Measurements from ENCODE around the gene CD86. TPM values are rescaled to one million over a fixed set of nuclear protein-coding genes. Genes with fewer than 3 reads are reported as not detected.

Gene CD86
- total RNA-seq, 1 donor from 2014 or later = 1.2 TPM

- ATAC-seq = peak; percentile 95
Measured at GRCh38 chr3:122092460-122093165, 37.5 kb downstream of the CD86 start.

DNA sequence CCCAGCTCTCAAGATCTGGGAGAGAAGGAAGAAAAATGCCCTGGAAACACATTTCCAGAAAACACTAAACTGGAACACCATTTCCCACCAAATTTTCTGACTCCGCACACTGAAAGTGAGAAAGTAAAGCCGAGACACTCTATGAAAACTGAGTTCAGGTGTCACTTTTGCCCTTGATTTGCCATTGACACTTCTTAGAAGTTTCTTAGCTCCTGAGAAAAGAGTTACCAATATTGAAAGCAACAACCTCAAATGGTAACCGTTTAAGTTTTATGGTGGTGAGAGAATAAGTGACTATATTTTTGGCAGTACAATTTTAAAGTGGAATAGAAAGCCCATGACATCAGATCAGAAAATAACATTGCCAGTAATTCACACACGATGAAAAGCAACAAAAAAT lies 39.0 kb downstream of the CD86 start:
- no peak for ATAC-seq

DNA sequence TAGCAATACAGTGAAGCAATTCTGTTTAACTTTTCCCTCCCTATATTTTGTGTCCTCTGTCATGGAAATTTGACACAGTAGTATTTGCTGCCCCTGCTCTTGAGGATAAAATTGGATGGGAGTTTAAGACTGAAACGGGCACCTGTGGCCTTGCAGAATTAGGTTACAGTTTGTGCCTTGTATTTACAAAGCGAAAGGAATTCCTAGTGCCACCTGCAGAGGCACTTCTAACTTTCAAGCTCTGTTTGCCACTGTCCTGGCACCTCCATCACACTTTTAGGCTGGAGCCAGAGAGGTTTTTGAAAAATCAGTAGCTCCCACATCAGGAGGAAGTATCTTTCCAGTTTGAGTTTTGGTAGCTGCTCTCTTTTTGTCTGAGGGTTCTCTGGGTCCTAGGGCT lies 39.5 kb downstream of the CD86 start:
- no peak for ATAC-seq

GRCh38 chr3:122097141-122097540 lies 42.0 kb downstream of the CD86 start:
- no peak for ATAC-seq

DNA sequence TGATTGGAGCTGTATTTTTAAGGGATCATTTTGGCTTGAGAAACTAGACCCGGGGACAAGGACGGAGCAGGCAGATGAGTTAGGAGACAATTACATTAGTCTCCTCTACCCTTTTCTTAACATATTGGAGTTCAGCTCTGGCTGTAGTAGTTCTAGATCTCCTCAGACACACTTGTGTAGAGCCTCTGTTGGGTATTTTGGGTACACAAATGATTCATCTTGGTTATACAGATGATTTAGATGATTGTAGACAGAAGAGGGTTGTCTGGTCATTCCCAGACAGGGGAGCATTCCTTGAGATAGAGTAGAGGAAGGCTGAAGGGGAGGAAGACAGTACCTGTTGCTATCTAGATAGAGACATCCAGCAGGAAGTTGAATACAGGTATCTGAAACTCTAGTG lies 43.4 kb downstream of the CD86 start:
- ATAC-seq = no peak

DNA sequence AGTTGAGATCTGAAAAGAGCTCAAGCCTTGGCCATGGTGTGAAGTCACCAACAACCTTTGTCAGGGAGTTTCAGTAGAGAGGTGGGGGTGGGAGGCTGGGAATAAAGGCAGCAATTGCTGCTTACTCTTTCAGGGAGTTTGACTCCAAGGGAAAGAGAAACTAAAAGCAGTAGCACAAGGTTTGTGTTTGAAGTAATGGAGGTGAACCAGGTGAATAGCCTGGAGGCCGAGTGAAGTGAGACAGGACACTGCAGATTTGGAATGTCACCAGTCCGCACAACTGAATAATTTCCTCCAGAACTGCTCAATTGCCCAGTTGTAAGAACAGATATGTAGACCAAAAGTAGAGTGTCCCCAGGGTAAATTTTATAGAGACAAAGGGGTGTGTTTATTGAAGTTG lies 44.1 kb downstream of the CD86 start:
- ATAC-seq = no peak

- no peak for ATAC-seq
Measured at GRCh38 chr3:122100083-122100482, 44.9 kb downstream of the CD86 start.

DNA sequence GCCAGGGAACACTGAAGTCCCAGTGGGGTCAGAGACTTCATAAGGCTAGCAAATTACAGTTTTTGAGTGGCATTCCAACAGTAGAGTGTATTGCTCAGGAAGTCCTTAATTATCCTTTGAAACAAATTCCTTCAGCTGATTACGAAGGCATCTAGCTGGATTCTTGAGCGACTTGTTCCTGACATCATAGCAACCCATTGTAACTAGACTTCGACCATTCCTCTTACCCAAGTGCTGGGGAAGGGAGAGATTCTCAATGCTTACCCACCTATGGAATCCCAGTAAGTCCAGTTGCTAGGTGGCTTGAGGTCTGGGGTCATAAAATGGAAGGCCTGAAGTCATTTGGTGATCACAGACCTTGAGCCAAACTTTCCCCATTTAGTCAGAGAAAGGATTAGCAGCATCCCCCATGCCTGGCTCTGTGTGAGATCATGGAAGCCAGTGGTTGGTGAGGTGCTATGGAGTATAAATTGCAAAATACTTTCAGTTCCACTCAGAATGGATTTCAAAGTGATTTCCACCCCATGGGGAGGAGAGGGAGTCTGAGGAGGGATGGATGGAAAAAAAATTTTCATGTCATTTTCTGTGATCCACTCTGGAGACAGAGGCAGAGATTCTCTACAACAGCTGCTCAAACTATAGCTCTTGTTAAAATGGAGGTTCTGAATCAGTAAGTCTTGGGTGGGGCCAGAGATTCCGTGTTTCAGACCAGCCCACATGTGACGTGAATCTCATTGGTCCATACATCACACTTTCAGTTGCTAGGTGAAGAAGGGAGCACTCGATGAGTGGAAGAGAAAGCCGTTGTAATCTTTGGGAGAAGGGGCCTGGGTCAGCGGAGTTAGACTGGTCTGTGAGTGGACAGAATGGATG lies 45.7 kb downstream of the CD86 start:
- ATAC-seq = peak; percentile 48

DNA sequence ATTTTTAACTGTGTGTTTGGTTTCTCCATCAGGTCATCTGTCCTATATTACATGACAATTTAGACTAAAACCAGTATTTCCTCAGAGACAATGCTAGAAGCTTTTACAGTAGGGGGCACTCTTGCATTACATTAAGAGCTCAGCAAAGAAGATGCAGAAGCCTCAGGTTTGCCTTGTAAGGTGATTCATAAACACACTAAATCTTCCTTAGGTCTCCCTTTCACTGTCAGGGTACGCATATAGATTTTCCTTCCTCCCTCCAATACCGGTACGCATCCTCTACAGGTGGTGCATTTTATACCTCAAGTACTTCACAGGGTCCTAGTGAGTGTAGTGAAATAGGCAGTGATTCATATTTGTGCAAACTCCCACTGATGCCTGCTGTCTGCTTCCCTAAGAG lies 46.5 kb downstream of the CD86 start:
- ATAC-seq = peak; percentile 71

DNA sequence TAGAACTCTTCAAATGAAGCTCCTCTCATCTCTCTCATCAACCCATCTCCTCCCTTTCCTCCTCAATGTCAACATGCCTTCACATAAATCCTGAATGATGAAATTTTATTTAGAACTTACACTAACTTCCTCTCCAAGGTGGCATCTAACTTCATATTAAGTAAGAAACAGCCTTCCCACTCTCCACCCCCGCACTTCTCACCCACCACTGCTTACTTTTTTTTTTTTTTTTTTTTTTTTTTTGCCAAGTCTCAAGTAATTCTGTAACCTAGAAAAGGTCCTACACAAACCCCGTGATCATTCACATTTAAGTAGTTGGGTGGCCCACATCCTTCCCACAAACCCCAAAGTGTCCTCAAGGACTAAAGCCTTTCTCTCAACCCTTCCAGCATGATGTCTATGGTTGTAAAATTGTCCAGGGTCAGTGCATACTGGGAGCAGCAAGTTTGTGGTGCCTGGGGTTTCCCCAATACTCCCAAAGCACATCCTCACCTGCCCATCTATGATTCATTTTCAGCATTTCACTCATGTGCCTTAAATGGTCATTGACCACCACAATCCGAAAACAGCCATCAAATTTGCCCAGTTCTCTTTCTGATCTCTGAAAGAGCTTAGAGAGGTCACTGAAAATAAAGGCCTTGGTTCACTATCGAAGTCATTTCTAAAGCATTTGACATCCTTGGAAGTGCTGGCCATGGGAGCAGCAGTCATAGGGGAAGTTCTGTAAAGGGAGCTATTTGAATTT lies 47.2 kb downstream of the CD86 start:
- ATAC-seq = no peak

DNA sequence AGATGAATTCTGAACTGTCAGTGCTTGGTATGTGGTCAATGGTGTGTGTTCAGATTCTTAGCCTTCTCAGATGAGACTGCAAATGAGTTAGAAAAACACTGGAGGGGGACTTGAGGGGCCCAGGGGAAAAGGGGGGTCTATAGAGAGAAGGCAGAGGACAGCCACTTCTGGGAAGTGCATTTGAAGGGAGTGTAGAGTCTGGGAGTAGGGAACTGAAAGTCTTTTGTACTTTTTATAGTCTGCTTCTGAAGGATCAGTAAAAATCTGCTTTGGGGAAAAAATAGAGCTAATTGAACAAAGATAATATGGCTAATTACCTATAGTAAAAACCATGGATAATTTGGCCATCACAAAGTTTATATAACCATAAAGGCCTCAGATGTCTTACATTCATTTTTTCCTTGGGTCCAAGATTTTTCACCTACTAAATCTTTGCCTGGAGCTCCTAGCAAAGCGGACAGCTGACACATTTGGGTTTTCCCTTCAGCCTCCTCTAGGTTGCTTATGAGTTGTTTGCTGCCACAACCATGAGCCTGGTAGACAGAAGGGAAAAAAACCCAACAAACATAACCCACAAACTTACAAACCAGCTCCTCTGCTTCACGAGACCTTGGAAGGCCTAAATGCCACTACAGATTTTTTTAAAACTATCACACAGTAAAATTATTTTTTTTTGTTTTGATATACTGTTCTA lies 48.8 kb downstream of the CD86 start:
- ATAC-seq = no peak

DNA sequence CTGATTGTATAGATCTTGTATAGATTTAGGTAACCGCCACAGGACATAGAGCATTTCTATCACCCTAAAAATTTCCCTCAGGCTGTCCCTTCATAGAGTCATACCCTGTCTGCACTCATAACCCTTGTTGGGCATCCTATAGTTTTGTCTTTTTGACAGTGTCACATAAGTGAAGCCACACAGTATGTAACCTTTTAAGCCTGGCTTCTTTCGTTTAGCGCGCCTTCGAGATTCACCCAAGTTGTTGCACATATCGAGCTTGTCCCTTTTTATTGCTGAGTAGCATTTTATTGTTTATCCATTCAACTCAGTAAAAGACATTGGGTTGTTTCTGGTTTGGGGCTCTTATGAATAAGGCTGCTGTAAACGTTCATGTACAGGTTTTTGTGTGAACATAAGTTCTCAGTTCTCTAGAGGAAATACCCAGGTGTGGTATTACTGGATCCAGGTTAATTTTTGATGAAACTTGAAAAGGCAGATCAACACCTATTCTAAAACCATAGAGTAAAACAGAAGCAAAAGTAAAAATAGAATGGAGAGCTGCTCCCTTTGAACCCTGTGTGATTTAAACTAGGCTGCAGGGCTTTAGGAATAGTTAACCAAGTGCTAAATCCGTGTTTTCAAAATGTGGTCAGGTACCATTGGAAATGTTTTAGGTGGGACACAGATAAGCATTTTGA lies 49.5 kb downstream of the CD86 start:
- no peak for ATAC-seq

GRCh38 chr3:122105626-122106025 lies 50.5 kb downstream of the CD86 start:
- ATAC-seq = no peak

DNA sequence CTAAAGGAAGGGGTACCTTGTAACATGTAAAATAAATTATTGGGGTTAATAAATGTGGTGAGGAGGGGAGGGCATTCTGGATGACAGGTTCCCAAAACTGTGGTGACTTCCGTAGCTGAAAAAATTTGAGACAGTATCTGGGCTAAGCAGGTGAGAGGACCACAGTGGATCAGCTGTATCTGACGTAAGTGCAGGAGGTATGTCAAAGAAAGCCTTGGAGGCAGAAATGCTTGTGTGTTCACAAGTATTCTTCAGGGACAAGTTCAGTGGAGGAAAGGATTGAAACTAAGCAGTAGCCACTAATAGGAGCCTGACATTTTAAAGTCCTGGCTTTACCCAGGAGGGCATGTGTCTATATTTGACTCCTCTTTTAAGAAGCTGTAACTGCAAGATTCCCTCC lies 52.0 kb downstream of the CD86 start:
- no peak for ATAC-seq

GRCh38 chr3:122111974-122112373 lies 56.8 kb downstream of the CD86 start:
- no peak for ATAC-seq

GRCh38 chr3:122112754-122113153 lies 57.6 kb downstream of the CD86 start:
- no peak for ATAC-seq

DNA sequence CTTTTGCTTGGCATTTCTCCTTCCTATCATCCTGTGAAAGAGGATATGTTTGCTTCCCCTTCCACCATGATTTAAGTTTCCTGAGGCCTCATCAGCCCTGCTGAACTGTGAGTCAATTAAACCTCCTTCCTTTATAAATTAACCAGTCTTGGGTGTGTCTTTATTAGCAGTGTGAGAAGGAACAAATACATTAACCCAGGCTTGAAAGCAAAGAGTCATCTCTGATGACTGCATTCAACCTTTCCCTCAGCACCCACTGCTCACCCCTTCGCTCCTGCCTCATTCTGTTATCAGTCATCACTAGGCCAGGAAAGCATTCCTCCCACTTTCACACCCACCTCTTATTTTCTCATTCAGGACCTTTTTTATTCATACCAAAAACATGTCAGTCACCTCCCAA lies 68.7 kb downstream of the CD86 start:
- peak; percentile 69 for ATAC-seq

DNA sequence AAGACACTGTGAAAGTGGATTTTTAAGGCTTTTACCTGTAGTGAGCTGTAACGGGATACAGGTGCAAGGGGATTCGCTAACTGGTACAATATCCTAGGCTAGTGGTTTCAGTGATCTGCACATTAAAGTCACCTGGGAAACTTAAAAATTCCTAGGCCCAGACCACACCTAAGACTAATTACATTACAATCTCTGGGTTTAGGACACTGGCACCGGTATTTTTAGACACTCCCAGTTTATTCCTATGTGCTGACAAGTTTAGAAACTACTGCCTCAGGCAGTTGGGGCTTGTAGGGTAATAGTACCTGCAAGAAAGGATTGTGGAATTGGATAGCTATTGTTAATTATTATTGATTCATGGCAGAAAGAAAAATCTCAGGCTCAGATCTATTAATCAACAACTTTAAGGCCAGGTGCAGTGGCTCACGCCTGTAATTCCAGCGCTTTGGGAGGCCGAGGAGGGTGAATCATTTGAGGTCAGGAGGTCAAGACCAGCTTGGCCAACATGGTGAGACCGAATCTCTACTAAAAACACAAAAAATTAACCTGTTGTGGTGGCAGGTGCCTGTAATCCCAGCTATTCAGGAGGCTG lies 77.9 kb downstream of the CD86 start:
- no peak for ATAC-seq

- peak; percentile 88 for ATAC-seq
Measured at GRCh38 chr3:122146466-122146865, 91.3 kb downstream of the CD86 start.

- no peak for ATAC-seq
Measured at GRCh38 chr3:122148941-122149627, 93.9 kb downstream of the CD86 start.

- peak; percentile 55 for ATAC-seq
Measured at GRCh38 chr3:122151480-122151879, 96.3 kb downstream of the CD86 start.
